SK-N-SH (cell line): ENCODE data around the gene RAB17. TPM values are rescaled to one million over a fixed set of nuclear protein-coding genes. Genes with fewer than 3 reads are reported as not detected.

Experiments
- CTCF ChIA-PET: fragments of 300-600, 350-600 bp; formaldehyde crosslinking; extraction: SDS; loops from one replicate; lab custom pipeline; 2021; lab: Yijun Ruan, JAX
- POLR2A ChIA-PET: fragments of 350-600 bp; sonication (Branson Sonifier 250); formaldehyde crosslinking; extraction: SDS; loops from one replicate; lab custom pipeline; 2020; ENCODE audit warnings: antibody characterized with exemption, inconsistent platforms; lab: Yijun Ruan, JAX
- DNase-seq: peaks from one replicate; pipeline ENCODE4 v3.0.0; 2012
- H2AFZ ChIP-seq: fragments of 200-600 bp; sonication (generic); 2 replicates; pipeline ENCODE4 v1.8.1; 2016; ENCODE audit warnings: antibody characterized with exemption, mild to moderate bottlenecking, low read depth
- H3F3A ChIP-seq: fragments of 200-600 bp; sonication (generic); replicated peaks from 2 replicates; pipeline ENCODE3; 2016; ENCODE audit warnings: antibody characterized with exemption, mild to moderate bottlenecking; ENCODE audit not compliant: insufficient read depth
- H3K27ac ChIP-seq, 2 experiments: fragments of 200-500 bp in 1 of 2; fragments of 200-600 bp in 1 of 2; sonication (Bioruptor generic) in 1 of 2; sonication (generic), shearing (Covaris generic) in 1 of 2; 2 replicates each; pipeline versions ENCODE4 v1.5.1 to v1.6.1; 2014 to 2016; ENCODE audit warnings: low read depth in 2 of 2, inconsistent platforms in 1 of 2, low read length in 1 of 2, mild to moderate bottlenecking in 1 of 2, mixed read lengths in 1 of 2
- H3K27me3 ChIP-seq: fragments of 200-600 bp; sonication (generic), shearing (Covaris generic); 2 replicates; pipeline ENCODE4 v1.6.1; 2016; ENCODE audit warnings: mixed run types; ENCODE audit not compliant: insufficient read depth
- H3K36me3 ChIP-seq, 2 experiments: fragments of 200-500 bp in 1 of 2; fragments of 200-600 bp in 1 of 2; sonication (Bioruptor generic) in 1 of 2; sonication (generic) in 1 of 2; replicated peaks in 1 of 2; 2 replicates each; pipeline versions ENCODE3 to v1.5.1; 2014 to 2016; ENCODE audit warnings: low read length in 1 of 2, mild to moderate bottlenecking in 1 of 2; ENCODE audit not compliant: insufficient read depth in 2 of 2, control insufficient read depth in 1 of 2
- H3K4me1 ChIP-seq, 2 experiments: fragments of 200-500 bp in 1 of 2; fragments of 200-600 bp in 1 of 2; sonication (Bioruptor generic) in 1 of 2; sonication (generic), shearing (Covaris generic) in 1 of 2; 2 replicates each; pipeline versions ENCODE4 v1.5.1 to v1.6.1; 2014 to 2016; ENCODE audit warnings: low read depth in 1 of 2, low read length in 1 of 2, mixed run types in 1 of 2; ENCODE audit not compliant: insufficient read depth in 2 of 2, control insufficient read depth in 1 of 2
- H3K4me2 ChIP-seq: fragments of 200-600 bp; sonication (generic), shearing (Covaris generic); 2 replicates; pipeline ENCODE4 v1.6.1; 2017; ENCODE audit warnings: mixed run types
- H3K4me3 ChIP-seq, 2 experiments: fragments of 200-500 bp in 1 of 2; fragments of 200-600 bp in 1 of 2; sonication (Bioruptor generic) in 1 of 2; sonication (generic), shearing (Covaris generic) in 1 of 2; 2 replicates each; pipeline versions ENCODE4 v1.5.1 to v1.8.1; 2014 to 2016; ENCODE audit warnings: low read depth in 2 of 2, inconsistent platforms in 1 of 2, low read length in 1 of 2, mild to moderate bottlenecking in 1 of 2, mixed read lengths in 1 of 2, moderate library complexity in 1 of 2
- H3K79me2 ChIP-seq: fragments of 200-600 bp; sonication (generic); 2 replicates; pipeline ENCODE4 v1.8.1; 2017; ENCODE audit warnings: mild to moderate bottlenecking; ENCODE audit not compliant: insufficient read depth
- H3K9ac ChIP-seq: fragments of 200-600 bp; sonication (generic); 2 replicates; pipeline ENCODE4 v1.6.1; 2017; ENCODE audit warnings: mixed run types
- H3K9me2 ChIP-seq: fragments of 200-600 bp; sonication (generic); 2 replicates; pipeline ENCODE4 v1.6.1; 2017; ENCODE audit warnings: mixed run types
- H3K9me3 ChIP-seq: fragments of 200-600 bp; sonication (generic); 2 replicates; pipeline ENCODE4 v1.6.1; 2017; ENCODE audit warnings: mixed run types, mild to moderate bottlenecking, moderate library complexity
- H4K20me1 ChIP-seq: fragments of 200-600 bp; sonication (generic); 2 replicates; pipeline ENCODE4 v1.6.1; 2017; ENCODE audit warnings: mild to moderate bottlenecking, mixed run types; ENCODE audit not compliant: insufficient read depth
- CHD2 ChIP-seq: fragments of 150-350 bp; IDR thresholded peaks from 2 replicates; pipeline ENCODE4 v1.6.1; 2018; ENCODE audit warnings: low read length; ENCODE audit not compliant: partially characterized antibody
- EZH2phosphoT487 ChIP-seq: fragments of 200-600 bp; sonication (generic); IDR thresholded peaks from 2 replicates; pipeline ENCODE4 v1.6.1; 2017; ENCODE audit warnings: low read depth, mixed run types, mild to moderate bottlenecking, antibody characterized with exemption, moderate library complexity, borderline replicate concordance
- FOSL2 ChIP-seq: IDR thresholded peaks from 2 replicates; pipeline ENCODE4 v1.4.0; 2012; ENCODE audit warnings: low read depth, mild to moderate bottlenecking, moderate library complexity, borderline replicate concordance
- FOXJ3 ChIP-seq: sonication (generic); formaldehyde crosslinking; IDR thresholded peaks from 2 replicates; pipeline ENCODE4 v1.5.1; 2020; ENCODE audit warnings: mild to moderate bottlenecking, missing genetic modification reagents
- FOXM1 ChIP-seq: IDR thresholded peaks from 2 replicates; pipeline ENCODE4 v1.4.0; 2012; ENCODE audit warnings: low read depth, mild to moderate bottlenecking
- GABPA ChIP-seq: IDR thresholded peaks from 2 replicates; pipeline ENCODE4 v1.4.0; 2012; ENCODE audit warnings: low read depth, mild to moderate bottlenecking
- GATA2 ChIP-seq: sonication (generic); formaldehyde crosslinking; IDR thresholded peaks from 2 replicates; pipeline ENCODE4 v1.5.0; 2020; ENCODE audit warnings: mild to moderate bottlenecking, missing genetic modification reagents
- JUND ChIP-seq: IDR thresholded peaks from 2 replicates; pipeline ENCODE4 v1.4.0; 2012
- NFIC ChIP-seq: IDR thresholded peaks from 2 replicates; pipeline ENCODE4 v1.4.0; 2012; ENCODE audit warnings: borderline replicate concordance
- NRF1 ChIP-seq: IDR thresholded peaks from 2 replicates; pipeline ENCODE4 v1.6.1; 2012; ENCODE audit warnings: low read depth, mild to moderate bottlenecking, low read length
- POLR2AphosphoS5 ChIP-seq: IDR thresholded peaks from 2 replicates; pipeline ENCODE4 v1.6.1; 2012; ENCODE audit warnings: low read depth, low read length
- SIN3A ChIP-seq: IDR thresholded peaks from 2 replicates; pipeline ENCODE4 v1.6.1; 2012; ENCODE audit warnings: low read depth, mild to moderate bottlenecking, low read length, moderate library complexity, borderline replicate concordance
- SMC3 ChIP-seq: IDR thresholded peaks from 2 replicates; pipeline ENCODE4 v1.6.1; 2012; ENCODE audit warnings: low read depth, low read length, improper control_type of control experiment
- TCF12 ChIP-seq: IDR thresholded peaks from 2 replicates; pipeline ENCODE4 v1.4.0; 2012
- TEAD4 ChIP-seq: IDR thresholded peaks from 2 replicates; pipeline ENCODE4 v1.4.0; 2012; ENCODE audit warnings: mild to moderate bottlenecking, borderline replicate concordance; ENCODE audit not compliant: insufficient read depth
- WGBS: methylation state at CpG from one replicate; pipeline ENCODE4 v1.1.6; 2017; ENCODE audit warnings: low lambda C conversion rate; 5-methylcytosine and 5-hydroxymethylcytosine counted together
- polyA plus RNA-seq, 3 experiments: library from polyadenylated mRNA; depleted of rRNA; stranded (reverse); fragments of >200 nt; gene quantifications; 2 replicates each; pipeline ENCODE4 v1.2.3, GENCODE V29; 2012
- TF ChIP-seq, protein P1 (sequence below): fragments of 150-350 bp; IDR thresholded peaks from 2 replicates; pipeline ENCODE4 v1.6.1; 2017; ENCODE audit warnings: antibody characterized with exemption, low read length, low read depth, borderline replicate concordance
- TF ChIP-seq, protein P2 (sequence below): IDR thresholded peaks from 2 replicates; pipeline ENCODE4 v1.4.0; 2012; ENCODE audit warnings: low read depth
- TF ChIP-seq, protein P3 (sequence below): IDR thresholded peaks from 2 replicates; pipeline ENCODE4 v1.4.0; 2012; ENCODE audit warnings: low read depth, borderline replicate concordance
- TF ChIP-seq, protein P4 (sequence below): IDR thresholded peaks from 2 replicates; pipeline ENCODE4 v1.6.1; 2012; ENCODE audit warnings: mild to moderate bottlenecking, low read depth, low read length, moderate library complexity
- TF ChIP-seq, protein P5 (sequence below): IDR thresholded peaks from 2 replicates; pipeline ENCODE4 v1.4.0; 2012; ENCODE audit warnings: low read depth, borderline replicate concordance

RAB17 gene
- polyA plus RNA-seq, 1 of the 3 experiments (the other 2 are of a cell fraction), result 0.10 TPM

DNA sequence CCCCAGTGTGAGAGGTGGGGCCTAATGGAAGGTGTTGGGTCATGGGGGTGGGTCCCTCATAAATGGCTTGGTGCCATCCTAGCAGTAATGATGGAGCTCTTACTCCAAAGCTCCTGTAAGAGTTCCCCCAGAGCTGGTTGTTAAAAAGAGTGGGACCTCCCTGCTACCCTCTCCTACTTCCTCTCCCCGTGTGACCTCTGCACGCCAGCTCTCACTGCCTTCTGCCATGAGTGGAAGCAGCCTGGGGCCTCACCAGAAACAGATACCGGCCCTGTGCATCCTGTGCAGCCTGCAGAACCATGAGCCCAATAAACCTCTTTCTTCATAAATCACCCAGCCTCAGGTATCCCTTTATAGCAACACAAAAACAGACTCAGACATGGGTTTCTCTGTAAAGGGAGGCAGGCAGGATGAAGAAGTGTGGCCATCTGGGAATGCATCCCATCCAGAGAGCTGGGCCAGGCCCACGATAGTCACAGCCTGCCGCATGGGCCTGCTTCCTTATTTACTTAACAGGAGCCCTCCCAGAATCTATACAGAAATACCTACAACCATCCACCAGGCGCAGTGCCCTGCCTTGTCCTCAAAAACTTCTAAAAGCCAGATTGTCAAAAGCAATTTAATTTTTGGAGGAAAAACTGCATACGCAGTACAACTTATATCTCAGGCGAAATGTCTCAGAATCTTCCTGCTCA lies 16.7 kb downstream of the RAB17 start:
- Histone ChIP-seq H3K4me2 (no peak overlapping the region), H3K27me3 (no peaks in the 10 kb centered on the region), H3K4me3 (no peak overlapping the region), H3K79me2 (no peaks in the 10 kb centered on the region), H3F3A (no peaks in the 10 kb centered on the region), H4K20me1 (no peaks in the 10 kb centered on the region), H3K9me3 (no peaks in the 10 kb centered on the region), H3K9ac (no peak overlapping the region), H3K36me3 (no peaks in the 10 kb centered on the region), H2AFZ (no peak overlapping the region), H3K27ac (no peak overlapping the region), H3K4me1 (peaks cover 6 to 16% of the 10 kb centered on the region in 2 experiments; a peak in 3 of 4 replicates), H3K9me2 (no peaks in the 10 kb centered on the region)
- POLR2A ChIA-PET, result no interaction called here
- TF ChIP-seq FOSL2, result no peak
- WGBS, result 95% methylated on average over 7 of the region's 8 CpGs
- CTCF ChIA-PET, result interaction anchor here (0.6 to 7.9 kb wide), 9 partner anchors 10 to 488 kb away, joined by 3 to 311 read pairs (median 27); partner anchors contain the start of gene COPS8
- no peak for DNase-seq

DNA sequence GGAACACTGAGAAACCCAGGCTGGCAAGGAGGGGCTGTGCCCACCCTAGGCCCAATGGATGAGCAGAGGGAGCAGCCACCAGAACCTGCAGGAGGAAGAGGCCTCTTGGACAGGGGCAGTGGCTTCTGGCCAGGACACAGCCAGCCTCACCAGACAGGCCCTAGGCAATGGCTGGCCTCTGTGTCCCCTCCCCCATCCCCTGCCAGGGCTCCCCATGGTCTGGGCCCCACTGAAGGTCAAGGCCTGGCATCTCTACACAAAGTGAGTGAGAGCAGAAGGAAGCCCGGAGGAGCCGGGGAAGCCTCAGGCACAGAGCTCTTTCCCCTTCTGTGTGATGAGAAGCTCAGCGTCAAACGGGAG lies 17.8 kb downstream of the RAB17 start:
- POLR2A ChIA-PET, result no interaction called here
- TF ChIP-seq, protein P1, sequence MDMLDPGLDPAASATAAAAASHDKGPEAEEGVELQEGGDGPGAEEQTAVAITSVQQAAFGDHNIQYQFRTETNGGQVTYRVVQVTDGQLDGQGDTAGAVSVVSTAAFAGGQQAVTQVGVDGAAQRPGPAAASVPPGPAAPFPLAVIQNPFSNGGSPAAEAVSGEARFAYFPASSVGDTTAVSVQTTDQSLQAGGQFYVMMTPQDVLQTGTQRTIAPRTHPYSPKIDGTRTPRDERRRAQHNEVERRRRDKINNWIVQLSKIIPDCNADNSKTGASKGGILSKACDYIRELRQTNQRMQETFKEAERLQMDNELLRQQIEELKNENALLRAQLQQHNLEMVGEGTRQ, result no peak
- TF ChIP-seq JUND (no peak), NFIC (no peak), EZH2phosphoT487 (no peak), POLR2AphosphoS5 (no peak), SIN3A (no peak), FOXJ3 (no peak), TEAD4 (no peak), SMC3 (no peak), GATA2 (CRISPR knock-in tag) (no peak), GABPA (no peak), TCF12 (no peak), FOXM1 (no peak), CHD2 (no peak), NRF1 (no peak)
- TF ChIP-seq, protein P2, sequence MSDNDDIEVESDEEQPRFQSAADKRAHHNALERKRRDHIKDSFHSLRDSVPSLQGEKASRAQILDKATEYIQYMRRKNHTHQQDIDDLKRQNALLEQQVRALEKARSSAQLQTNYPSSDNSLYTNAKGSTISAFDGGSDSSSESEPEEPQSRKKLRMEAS, result no peak
- TF ChIP-seq, protein P3, sequence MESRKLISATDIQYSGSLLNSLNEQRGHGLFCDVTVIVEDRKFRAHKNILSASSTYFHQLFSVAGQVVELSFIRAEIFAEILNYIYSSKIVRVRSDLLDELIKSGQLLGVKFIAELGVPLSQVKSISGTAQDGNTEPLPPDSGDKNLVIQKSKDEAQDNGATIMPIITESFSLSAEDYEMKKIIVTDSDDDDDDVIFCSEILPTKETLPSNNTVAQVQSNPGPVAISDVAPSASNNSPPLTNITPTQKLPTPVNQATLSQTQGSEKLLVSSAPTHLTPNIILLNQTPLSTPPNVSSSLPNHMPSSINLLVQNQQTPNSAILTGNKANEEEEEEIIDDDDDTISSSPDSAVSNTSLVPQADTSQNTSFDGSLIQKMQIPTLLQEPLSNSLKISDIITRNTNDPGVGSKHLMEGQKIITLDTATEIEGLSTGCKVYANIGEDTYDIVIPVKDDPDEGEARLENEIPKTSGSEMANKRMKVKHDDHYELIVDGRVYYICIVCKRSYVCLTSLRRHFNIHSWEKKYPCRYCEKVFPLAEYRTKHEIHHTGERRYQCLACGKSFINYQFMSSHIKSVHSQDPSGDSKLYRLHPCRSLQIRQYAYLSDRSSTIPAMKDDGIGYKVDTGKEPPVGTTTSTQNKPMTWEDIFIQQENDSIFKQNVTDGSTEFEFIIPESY, result no peak
- TF ChIP-seq, protein P4, sequence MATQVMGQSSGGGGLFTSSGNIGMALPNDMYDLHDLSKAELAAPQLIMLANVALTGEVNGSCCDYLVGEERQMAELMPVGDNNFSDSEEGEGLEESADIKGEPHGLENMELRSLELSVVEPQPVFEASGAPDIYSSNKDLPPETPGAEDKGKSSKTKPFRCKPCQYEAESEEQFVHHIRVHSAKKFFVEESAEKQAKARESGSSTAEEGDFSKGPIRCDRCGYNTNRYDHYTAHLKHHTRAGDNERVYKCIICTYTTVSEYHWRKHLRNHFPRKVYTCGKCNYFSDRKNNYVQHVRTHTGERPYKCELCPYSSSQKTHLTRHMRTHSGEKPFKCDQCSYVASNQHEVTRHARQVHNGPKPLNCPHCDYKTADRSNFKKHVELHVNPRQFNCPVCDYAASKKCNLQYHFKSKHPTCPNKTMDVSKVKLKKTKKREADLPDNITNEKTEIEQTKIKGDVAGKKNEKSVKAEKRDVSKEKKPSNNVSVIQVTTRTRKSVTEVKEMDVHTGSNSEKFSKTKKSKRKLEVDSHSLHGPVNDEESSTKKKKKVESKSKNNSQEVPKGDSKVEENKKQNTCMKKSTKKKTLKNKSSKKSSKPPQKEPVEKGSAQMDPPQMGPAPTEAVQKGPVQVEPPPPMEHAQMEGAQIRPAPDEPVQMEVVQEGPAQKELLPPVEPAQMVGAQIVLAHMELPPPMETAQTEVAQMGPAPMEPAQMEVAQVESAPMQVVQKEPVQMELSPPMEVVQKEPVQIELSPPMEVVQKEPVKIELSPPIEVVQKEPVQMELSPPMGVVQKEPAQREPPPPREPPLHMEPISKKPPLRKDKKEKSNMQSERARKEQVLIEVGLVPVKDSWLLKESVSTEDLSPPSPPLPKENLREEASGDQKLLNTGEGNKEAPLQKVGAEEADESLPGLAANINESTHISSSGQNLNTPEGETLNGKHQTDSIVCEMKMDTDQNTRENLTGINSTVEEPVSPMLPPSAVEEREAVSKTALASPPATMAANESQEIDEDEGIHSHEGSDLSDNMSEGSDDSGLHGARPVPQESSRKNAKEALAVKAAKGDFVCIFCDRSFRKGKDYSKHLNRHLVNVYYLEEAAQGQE, result no peak
- TF ChIP-seq, protein P5, sequence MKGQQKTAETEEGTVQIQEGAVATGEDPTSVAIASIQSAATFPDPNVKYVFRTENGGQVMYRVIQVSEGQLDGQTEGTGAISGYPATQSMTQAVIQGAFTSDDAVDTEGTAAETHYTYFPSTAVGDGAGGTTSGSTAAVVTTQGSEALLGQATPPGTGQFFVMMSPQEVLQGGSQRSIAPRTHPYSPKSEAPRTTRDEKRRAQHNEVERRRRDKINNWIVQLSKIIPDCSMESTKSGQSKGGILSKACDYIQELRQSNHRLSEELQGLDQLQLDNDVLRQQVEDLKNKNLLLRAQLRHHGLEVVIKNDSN, result no peak

More for the DNA sequence above, 17.8 kb downstream of the RAB17 start:
- H3K36me3 ChIP-seq, result no peaks in the 10 kb centered on the region
- H3K9me2 ChIP-seq, result no peaks in the 10 kb centered on the region
- peak overlapping the region; percentile 35; the same call in 1 of the 2 replicates for H3K9ac ChIP-seq
- no peaks in the 10 kb centered on the region for H3K9me3 ChIP-seq
- peaks cover 6 to 16% of the 10 kb centered on the region in 2 experiments; a peak in 3 of 4 replicates for H3K4me1 ChIP-seq
- no peaks in the 10 kb centered on the region for H3F3A ChIP-seq
- 74% methylated on average over 4 of the region's 4 CpGs for WGBS
- H4K20me1 ChIP-seq, result no peaks in the 10 kb centered on the region
- CTCF ChIA-PET, result interaction anchor here (0.9 to 7.9 kb wide), 57 partner anchors 11 to 1230 kb away, joined by 3 to 311 read pairs (median 9); partner anchors contain the start of gene COPS8
- peak overlapping the region; percentile 80 for H2AFZ ChIP-seq
- no peaks in the 10 kb centered on the region for H3K27me3 ChIP-seq
- no peak overlapping the region; a peak in 1 of 4 replicates for H3K27ac ChIP-seq
- DNase-seq, result peak; percentile 63
- no peak overlapping the region for H3K4me3 ChIP-seq
- peak overlapping the region; percentile 34; the same call in 1 of the 2 replicates for H3K4me2 ChIP-seq
- no peaks in the 10 kb centered on the region for H3K79me2 ChIP-seq
